HEK293 (cell line): ENCODE measurements around the gene FAM193B.

ENCODE experiments used
- CTCF ChIP-seq: fragments of 450-650 bp; formaldehyde crosslinking; IDR thresholded peaks from 2 replicates; pipeline ENCODE4 v1.5.1; 2016; ENCODE audit warnings: missing biosample characterization, missing genetic modification characterization
- GFI1B ChIP-seq: fragments of 450-650 bp; formaldehyde crosslinking; IDR thresholded peaks from 2 replicates; pipeline ENCODE4 v1.5.1; 2016; ENCODE audit warnings: missing biosample characterization, missing genetic modification characterization
- IKZF3 ChIP-seq: fragments of 450-650 bp; IDR thresholded peaks from 2 replicates; pipeline ENCODE4 v1.5.0; 2018; ENCODE audit warnings: missing biosample characterization, mild to moderate bottlenecking, missing genetic modification characterization, moderate library complexity
- PRDM1 ChIP-seq: fragments of 450-650 bp; formaldehyde crosslinking; IDR thresholded peaks from 2 replicates; pipeline ENCODE4; 2016; ENCODE audit warnings: missing biosample characterization, missing genetic modification characterization
- ZBTB21 ChIP-seq: fragments of 450-650 bp; formaldehyde crosslinking; IDR thresholded peaks from 2 replicates; pipeline ENCODE4 v1.5.1; 2017; ENCODE audit warnings: missing biosample characterization, missing genetic modification characterization
- ZFP69B ChIP-seq: fragments of 450-650 bp; formaldehyde crosslinking; IDR thresholded peaks from 2 replicates; pipeline ENCODE4 v1.5.1; 2016; ENCODE audit warnings: missing biosample characterization, missing genetic modification characterization
- ZNF121 ChIP-seq: fragments of 450-650 bp; formaldehyde crosslinking; IDR thresholded peaks from 2 replicates; pipeline ENCODE4 v1.5.1; 2016; ENCODE audit warnings: missing biosample characterization, missing genetic modification characterization
- ZNF133 ChIP-seq: fragments of 450-650 bp; formaldehyde crosslinking; IDR thresholded peaks from 2 replicates; pipeline ENCODE4 v1.5.1; 2016; ENCODE audit warnings: missing biosample characterization, missing genetic modification characterization
- ZNF148 ChIP-seq: fragments of 450-650 bp; formaldehyde crosslinking; IDR thresholded peaks from 2 replicates; pipeline ENCODE4 v1.5.0; 2017; ENCODE audit warnings: missing biosample characterization, missing genetic modification characterization, borderline replicate concordance
- ZNF423 ChIP-seq: fragments of 450-650 bp; formaldehyde crosslinking; IDR thresholded peaks from 2 replicates; pipeline ENCODE4 v1.5.1; 2016; ENCODE audit warnings: missing biosample characterization, missing genetic modification characterization

- no peak for TF ChIP-seq ZNF423 (tag by site-specific recombination)
- TF ChIP-seq CTCF: no peak
- TF ChIP-seq ZFP69B (tag by site-specific recombination): no peak
- TF ChIP-seq ZNF133 (tag by site-specific recombination): no peak
- no peak for TF ChIP-seq GFI1B
- no peak for TF ChIP-seq ZNF121 (tag by site-specific recombination)
- no peak for TF ChIP-seq PRDM1 (tag by site-specific recombination)
- TF ChIP-seq IKZF3: no peak
- no peak for TF ChIP-seq ZNF148 (tag by site-specific recombination)
- TF ChIP-seq ZBTB21 (tag by site-specific recombination): no peak
Measured at GRCh38 chr5:177471610-177472356, 82.6 kb downstream of the FAM193B start.
